ENCODE data around the gene PPAT.
A peak's percentile ranks its signal among the peaks of the same experiment; 100 is the strongest.
"Not testable (repeated sequence)": the region's sequence is repeated elsewhere in the genome, so short reads cannot be mapped to it uniquely, and the experiment has no call there.

The PPAT gene

GRCh38 chr4:56435140-56435926 lies at the start of gene PPAT:
PPAT (minus strand) TSS chr4:56435615; CDS start chr4:56435477, 138 bp downstream.
- peak; percentile 97 for DNase-seq (ENCODE audit: low read depth)

GRCh38 chr4:56480691-56481090 lies 45.3 kb upstream of the PPAT start:
- DNase-seq (ENCODE audit: low read depth), result no peak

DNA sequence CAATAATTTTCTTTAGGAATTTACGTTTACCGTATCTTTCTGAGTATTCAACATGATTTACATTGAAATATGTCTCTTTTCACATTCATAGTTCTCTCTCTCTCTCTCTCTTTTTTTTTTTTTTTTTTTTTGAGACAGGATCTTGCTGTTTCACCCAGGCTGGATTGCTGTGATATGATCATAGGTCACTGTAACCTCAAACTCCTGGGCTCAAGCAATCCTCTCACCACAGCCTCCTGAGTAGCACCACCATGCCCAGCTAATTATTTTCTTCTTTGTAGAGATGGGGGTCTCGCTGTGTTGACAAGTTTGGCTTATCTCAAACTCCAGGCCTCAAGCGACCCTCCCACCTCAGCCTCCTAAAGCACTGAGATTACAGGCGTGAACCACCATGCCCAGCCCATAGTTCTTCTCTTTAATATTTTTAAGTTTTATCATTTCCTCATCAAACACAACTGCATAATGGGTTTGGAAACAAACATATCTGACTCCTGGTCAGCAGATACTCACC lies 41.8 kb upstream of the PPAT start:
- no peak for DNase-seq (ENCODE audit: low read depth)

GRCh38 chr4:56475917-56476316 lies 40.5 kb upstream of the PPAT start:
- no peak for DNase-seq (ENCODE audit: low read depth)

DNA sequence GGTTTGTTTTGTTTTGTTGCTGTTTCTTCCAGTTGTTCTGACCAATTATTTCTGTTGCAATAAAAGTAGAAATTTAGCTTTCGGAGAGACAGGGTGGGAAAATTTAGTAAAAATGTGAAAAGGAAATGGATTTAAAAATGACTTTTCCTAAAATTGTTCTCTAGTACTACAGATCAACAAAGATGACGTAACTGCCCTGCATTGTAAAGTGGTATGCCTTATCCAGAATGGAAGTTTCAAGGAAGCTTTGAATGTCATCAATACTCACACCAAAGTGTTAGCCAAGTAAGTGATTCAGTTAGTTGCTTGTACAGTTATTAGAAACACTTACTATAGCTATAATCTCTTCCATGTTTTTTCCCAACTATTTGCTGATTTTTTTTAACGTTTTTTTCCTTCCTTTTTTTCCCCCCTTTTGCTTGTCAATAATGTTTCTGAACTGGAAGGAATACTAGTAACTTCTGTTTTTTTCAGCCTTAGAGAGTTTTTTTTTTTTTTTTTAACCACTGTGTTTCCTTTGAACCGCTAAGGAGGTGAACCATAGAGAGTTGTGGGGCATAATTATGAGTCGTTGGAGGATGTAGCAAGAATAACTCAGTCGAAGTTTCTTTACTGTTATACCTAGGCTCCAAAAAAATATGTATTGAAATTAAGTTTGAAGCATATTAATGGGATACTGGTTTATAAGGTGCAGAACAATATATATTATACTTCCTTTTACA lies 34.2 kb upstream of the PPAT start:
- DNase-seq (ENCODE audit: low read depth), result no peak

GRCh38 chr4:56468097-56468422 lies 32.6 kb upstream of the PPAT start:
- no peak for DNase-seq (ENCODE audit: low read depth)

GRCh38 chr4:56467284-56468096 lies 32.1 kb upstream of the PPAT start, which contains the start of gene SRP72:
SRP72 (plus strand) TSS chr4:56467617; CDS start chr4:56467636, 19 bp downstream.
- peak; percentile 83 for DNase-seq (ENCODE audit: low read depth)

DNA sequence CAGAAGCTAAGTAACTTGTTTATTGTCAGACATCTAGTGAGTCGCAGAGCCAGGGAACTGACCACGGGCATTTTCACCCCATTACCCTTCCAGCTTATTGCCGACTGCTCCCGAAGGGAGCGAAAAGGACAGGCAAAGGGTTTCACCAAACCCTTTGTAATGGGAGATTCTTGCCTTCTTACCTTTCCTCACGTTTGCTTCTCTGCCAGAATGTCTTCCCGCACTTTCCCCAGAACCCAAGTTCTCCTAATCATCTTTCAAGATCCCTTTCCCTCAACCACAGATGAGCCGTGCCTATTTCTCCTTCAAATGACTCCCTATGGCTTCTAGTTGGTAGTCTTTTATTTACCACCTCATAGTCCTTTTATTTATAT lies 31.5 kb upstream of the PPAT start:
- no peak for DNase-seq (ENCODE audit: low read depth)

- not testable (repeated sequence) for DNase-seq (ENCODE audit: low read depth)
Measured at GRCh38 chr4:56466296-56466761, 30.9 kb upstream of the PPAT start.

- no peak for DNase-seq (ENCODE audit: low read depth)
Measured at GRCh38 chr4:56465599-56466295, 30.3 kb upstream of the PPAT start.

- DNase-seq (ENCODE audit: low read depth), result no peak
Measured at GRCh38 chr4:56464581-56464980, 29.2 kb upstream of the PPAT start.

DNA sequence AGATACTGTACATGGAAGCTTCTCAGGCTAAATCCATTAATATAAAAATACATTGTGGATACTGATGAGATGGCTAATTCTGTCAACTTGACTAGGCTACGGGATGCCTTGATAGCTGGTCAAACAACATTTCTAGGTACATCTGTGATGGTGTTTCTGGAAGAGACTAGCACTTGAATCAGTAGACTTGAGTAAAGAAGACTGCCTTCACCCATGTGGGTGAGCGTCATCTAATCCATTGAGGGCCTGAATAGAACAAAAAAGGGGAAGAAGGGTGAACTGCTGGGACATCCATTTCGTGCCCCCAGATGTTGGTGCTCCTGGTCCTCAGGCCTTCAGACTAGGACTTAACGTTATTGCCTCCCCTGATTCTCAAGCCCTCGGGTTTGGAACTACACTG lies 28.3 kb upstream of the PPAT start:
- no peak for DNase-seq (ENCODE audit: low read depth)

GRCh38 chr4:56462157-56462556 lies 26.7 kb upstream of the PPAT start:
- DNase-seq (ENCODE audit: low read depth), result no peak

GRCh38 chr4:56460085-56460484 lies 24.7 kb upstream of the PPAT start:
- no peak for DNase-seq (ENCODE audit: low read depth)

- no peak for DNase-seq (ENCODE audit: low read depth)
Measured at GRCh38 chr4:56450342-56450741, 14.9 kb upstream of the PPAT start.

- not testable (repeated sequence) for DNase-seq (ENCODE audit: low read depth)
Measured at GRCh38 chr4:56449475-56449874, 14.1 kb upstream of the PPAT start.

GRCh38 chr4:56448301-56448700 lies 12.9 kb upstream of the PPAT start:
- DNase-seq (ENCODE audit: low read depth), result no peak

DNA sequence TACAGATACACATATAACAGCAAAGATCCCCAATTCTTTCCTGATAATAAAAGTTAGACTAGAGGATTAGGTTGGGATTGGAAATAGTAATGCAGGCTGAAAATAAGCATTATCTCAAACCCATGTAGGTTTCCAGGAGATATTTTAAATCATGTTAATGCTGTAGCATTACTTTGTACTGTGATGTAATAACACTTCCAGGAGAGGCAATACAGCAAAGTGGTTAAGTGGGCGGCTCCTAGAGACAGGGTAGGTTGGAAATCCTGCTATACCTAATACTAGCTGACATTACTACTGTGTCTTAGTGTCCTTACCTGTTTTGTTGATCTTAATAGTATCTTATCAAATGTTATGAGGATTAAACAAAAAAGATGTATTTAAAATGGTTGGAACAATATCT lies 10.3 kb upstream of the PPAT start:
- no peak for DNase-seq (ENCODE audit: low read depth)

GRCh38 chr4:56444719-56445118 lies 9.3 kb upstream of the PPAT start:
- DNase-seq (ENCODE audit: low read depth), result no peak

- no peak for DNase-seq (ENCODE audit: low read depth)
Measured at GRCh38 chr4:56440983-56441382, 5.6 kb upstream of the PPAT start.

GRCh38 chr4:56438766-56439165 lies 3.4 kb upstream of the PPAT start:
- no peak for DNase-seq (ENCODE audit: low read depth)
